Measurements from ENCODE around the gene TF. TPM values are rescaled to one million over a fixed set of nuclear protein-coding genes. Genes with fewer than 3 reads are reported as not detected.

TF gene
- total RNA-seq, 1 experiment from 2014 or later, result not detected

- no peak for DNase-seq (ENCODE audit: low spot score)
These were observed 59.1 kb downstream of the TF start for GRCh38 chr3:133805384-133805701.

GRCh38 chr3:133805702-133806475, 59.7 kb downstream of the TF start, which contains the start of gene SRPRB:
TSS of gene SRPRB (plus strand) at chr3:133805815. CDS start at chr3:133805849, 34 bp downstream.
- DNase-seq (ENCODE audit: low spot score), result peak; percentile 95

GRCh38 chr3:133812872-133813271, 66.7 kb downstream of the TF start:
- no peak for DNase-seq (ENCODE audit: low spot score)

- no peak for DNase-seq (ENCODE audit: low spot score)
These were observed 69.2 kb downstream of the TF start for GRCh38 chr3:133815386-133815785.

GRCh38 chr3:133820129-133820528, 73.9 kb downstream of the TF start:
- no peak for DNase-seq (ENCODE audit: low spot score)

GRCh38 chr3:133820889-133821675, 74.9 kb downstream of the TF start:
- no peak for DNase-seq (ENCODE audit: low spot score)

GRCh38 chr3:133821767-133822638, 75.8 kb downstream of the TF start:
- peak; percentile 77 for DNase-seq (ENCODE audit: low spot score)

- DNase-seq (ENCODE audit: low spot score), result no peak
These were observed 78.8 kb downstream of the TF start for GRCh38 chr3:133824961-133825485.

GRCh38 chr3:133825969-133826727, 80.0 kb downstream of the TF start:
- no peak for DNase-seq (ENCODE audit: low spot score)

GRCh38 chr3:133827136-133827535, 80.9 kb downstream of the TF start:
- no peak for DNase-seq (ENCODE audit: low spot score)

- no peak for DNase-seq (ENCODE audit: low spot score)
These were observed 81.5 kb downstream of the TF start for GRCh38 chr3:133827684-133828083.

- DNase-seq (ENCODE audit: low spot score), result no peak
These were observed 82.5 kb downstream of the TF start for GRCh38 chr3:133828576-133829309.

- DNase-seq (ENCODE audit: low spot score), result no peak
These were observed 83.1 kb downstream of the TF start for GRCh38 chr3:133829310-133829707.

- DNase-seq (ENCODE audit: low spot score), result no peak
These were observed 83.9 kb downstream of the TF start for GRCh38 chr3:133830071-133830470.

- DNase-seq (ENCODE audit: low spot score), result no peak
These were observed 86.0 kb downstream of the TF start for GRCh38 chr3:133831966-133832801.

- no peak for DNase-seq (ENCODE audit: low spot score)
These were observed 86.6 kb downstream of the TF start for GRCh38 chr3:133832802-133833144.

GRCh38 chr3:133833267-133833666, 87.1 kb downstream of the TF start:
- DNase-seq (ENCODE audit: low spot score), result no peak

GRCh38 chr3:133833880-133834620, 87.9 kb downstream of the TF start:
- no peak for DNase-seq (ENCODE audit: low spot score)

Measured in H4 (cell line).